ENCODE data around the gene CH25H.
"Not testable (repeated sequence)": the region's sequence is repeated elsewhere in the genome, so short reads cannot be mapped to it uniquely, and the experiment has no call there.

CH25H gene

DNA sequence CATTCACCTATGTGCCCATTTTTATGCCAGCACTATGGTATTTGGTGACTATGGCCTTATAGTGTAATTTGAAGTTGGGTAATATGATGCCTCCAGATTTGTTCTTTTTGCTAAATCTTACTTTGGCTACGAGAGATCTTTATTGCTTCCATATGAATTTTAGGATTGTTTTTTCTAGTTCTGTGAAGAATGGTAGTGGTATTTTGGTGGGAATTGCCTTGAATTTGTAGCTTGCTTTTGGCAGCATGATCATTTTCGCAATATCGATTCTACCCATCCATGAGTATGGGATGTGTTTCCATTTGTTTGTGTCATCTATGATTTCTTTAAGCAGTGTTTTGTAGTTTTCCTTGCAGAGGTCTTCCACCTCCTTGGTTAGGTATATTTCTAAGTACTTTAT is 15.8 kb downstream of the CH25H start:
- DNase-seq = not testable (repeated sequence)

GRCh38 chr10:89189211-89189734 is 17.8 kb downstream of the CH25H start:
- DNase-seq = no peak

DNA sequence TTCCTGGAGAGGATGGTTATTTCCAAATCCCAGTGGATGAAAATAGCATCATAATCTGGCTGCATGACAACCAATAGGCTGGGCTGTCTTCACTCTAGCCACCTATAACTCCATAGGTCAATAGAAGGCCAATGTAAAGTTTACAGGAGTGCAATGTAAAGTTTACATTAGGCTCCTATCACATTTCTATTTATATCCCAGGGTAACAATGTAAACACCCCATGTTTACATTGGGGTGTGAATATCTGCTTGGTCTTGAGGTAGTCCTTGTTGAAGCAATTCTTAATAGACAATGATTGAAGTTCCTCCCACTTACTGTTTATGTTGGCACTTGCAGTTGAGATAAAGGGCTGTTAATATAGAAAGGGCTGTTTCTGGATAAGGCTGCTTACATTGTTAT is 21.5 kb downstream of the CH25H start:
- no peak for DNase-seq

DNA sequence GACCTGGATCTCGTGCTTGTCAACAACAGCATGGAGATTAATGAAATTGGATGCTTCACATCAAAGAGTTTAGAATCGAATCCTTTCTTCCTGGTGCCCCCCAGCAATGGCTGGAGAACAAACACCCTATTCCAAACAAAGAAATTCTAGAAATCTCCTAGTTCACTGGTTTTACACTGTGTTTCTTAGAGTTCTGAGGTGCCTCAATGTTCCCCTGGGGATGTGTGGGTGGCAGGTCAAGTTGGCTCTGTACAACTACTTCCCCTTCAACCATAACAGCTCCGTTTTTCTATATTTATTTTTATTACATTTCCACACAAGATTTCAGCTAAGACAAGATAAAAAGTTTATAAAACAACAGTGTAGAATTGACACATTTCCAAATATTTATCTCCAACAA is 22.5 kb downstream of the CH25H start:
- no peak for DNase-seq

DNA sequence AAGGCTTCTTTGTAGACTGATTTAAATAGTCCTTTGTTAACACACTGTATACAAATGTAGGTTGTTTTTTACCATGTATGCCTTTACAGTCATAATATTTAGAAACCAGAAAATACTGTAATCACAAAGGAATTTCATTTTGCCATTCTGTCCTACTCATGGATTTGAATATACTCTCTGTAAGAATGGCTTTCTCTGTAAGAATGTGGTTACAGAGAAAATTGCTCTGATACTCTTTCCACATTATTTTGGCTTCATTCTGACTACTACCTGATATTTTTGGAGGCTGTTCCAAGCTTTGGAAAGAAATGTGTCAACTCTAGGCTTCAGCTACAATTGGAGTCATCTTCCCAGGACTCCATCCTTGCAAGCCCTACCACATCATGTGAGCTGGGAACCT is 23.5 kb downstream of the CH25H start:
- DNase-seq = no peak

DNA sequence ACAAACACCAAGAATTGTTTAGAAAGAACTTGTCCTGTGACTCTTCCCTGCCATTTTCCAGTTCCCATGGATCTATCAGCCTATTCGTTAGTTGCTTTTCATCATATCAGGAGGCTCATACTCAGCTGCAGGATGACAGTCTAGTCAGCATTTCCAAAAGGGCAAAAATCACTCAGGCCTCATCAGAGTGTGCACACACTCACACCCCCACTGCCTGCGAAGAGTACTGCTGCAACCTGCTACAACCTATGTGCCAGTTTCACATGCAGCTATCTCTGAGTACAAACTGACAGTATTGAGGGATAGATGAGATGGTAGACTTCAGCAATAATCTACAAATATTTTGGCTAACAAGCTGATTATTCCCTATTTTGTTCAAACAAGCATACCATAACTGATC is 24.2 kb downstream of the CH25H start:
- DNase-seq = no peak

- no peak for DNase-seq
Measured at GRCh38 chr10:89175816-89176215, 31.3 kb downstream of the CH25H start.

DNA sequence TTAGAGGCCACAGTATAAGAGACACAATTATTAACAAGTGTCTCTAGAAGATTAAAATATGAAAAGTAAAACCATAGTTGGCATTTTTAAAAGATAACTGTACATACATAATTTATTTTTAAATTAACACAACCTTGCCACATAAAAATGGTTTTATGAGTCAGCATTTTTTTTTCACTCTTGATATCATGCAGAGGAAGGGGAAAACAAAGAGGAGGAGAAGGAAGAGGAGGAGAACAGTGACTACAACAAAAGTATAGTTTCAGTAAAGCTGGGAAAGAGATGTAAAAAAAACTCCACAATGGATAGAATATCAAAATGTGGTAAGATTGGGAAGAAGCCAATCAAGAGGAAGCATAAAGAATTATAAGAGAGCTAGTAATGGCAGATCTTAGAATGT is 34.0 kb downstream of the CH25H start:
- no peak for DNase-seq

DNA sequence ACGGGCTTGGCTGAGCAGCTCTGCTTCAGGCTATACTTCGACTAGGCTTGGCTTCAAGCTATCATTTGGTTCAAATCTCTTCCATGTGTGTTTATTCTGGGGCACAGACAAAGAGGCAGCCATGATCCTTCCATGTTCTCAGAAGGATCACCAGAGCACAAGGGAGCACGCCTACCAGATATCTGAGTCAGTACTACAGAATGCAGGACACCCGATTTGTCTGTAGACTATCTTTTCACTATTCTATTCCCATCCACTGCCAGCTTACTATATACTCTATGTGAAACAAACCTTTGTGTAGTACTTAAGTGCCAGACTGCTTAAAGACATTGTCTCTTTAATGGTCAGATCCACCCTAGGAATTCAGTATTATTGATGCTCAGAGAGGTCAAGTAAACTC is 35.1 kb downstream of the CH25H start:
- no peak for DNase-seq

DNA sequence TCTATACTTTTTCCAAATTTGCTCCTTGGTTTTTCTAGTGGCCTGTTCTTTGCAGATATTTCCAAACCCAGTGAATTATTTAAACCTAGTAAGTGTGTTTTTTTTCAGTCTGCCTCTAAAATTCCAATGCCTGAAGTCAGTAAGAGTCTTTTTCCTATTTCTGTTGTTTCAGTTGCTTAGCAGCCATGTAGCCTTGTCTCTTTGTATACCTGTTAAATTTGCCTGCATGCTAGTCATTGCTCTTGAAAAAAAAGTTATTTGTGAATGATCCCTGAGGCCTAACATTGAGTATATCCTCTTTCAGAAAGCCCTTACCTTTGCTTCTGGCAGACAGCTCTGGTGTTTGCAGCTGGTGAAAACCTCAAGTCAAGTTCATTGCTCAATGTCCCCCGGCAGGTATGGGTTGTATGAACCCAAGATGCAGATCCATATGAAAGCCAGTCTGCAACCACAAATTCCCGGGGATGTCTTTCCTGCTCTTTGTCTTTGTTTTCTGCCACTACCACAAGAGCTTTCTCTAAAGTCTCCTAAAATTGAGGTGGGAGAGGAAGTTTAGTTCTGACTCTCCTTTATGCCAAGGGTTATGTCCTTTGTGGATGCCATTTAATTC is 35.7 kb downstream of the CH25H start:
- DNase-seq = no peak

GRCh38 chr10:89168354-89168900 is 38.7 kb downstream of the CH25H start:
- DNase-seq = not testable (repeated sequence)

GRCh38 chr10:89167915-89168314 is 39.2 kb downstream of the CH25H start:
- no peak for DNase-seq

DNA sequence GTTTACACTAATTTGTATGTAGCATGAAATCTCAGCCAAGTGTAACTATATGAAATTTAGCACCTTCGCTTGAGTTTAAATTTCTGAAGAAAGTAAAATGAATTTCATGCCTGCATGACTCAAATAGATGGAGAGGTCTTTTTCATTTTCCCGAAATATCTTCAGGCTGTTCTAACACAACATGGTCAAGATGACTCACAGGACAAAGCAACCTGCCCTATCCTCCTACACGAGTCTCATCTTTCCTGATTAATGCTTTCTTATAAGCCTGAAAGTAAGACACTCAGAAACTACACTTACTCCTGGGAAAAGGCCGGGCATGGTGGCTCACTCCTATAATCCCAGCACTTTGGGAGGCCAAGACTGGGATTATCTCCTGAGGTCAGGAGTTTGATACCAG is 41.2 kb downstream of the CH25H start:
- DNase-seq = no peak

DNA sequence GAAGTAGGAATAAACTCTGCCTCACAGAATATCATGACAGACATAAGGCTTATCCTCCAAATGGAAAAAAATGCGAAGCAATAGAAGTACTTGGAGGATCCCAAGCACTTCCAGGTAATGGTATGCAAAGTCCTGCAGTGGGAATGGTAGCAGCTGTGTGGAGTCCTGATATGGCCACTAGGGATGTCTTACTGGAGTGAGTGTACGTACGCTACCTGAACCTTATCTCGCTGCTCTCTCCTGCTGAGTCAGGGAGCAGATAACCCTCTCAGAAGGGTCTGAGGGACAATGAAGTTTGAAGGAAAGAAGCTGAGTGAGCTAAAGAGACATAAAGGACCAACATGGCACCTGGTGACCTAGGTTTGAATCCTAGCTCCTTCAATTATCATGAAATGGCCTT is 42.2 kb downstream of the CH25H start:
- no peak for DNase-seq

- DNase-seq = no peak
Measured at GRCh38 chr10:89164080-89164479, 43.0 kb downstream of the CH25H start.

GRCh38 chr10:89163265-89163995 is 43.7 kb downstream of the CH25H start:
- no peak for DNase-seq

DNA sequence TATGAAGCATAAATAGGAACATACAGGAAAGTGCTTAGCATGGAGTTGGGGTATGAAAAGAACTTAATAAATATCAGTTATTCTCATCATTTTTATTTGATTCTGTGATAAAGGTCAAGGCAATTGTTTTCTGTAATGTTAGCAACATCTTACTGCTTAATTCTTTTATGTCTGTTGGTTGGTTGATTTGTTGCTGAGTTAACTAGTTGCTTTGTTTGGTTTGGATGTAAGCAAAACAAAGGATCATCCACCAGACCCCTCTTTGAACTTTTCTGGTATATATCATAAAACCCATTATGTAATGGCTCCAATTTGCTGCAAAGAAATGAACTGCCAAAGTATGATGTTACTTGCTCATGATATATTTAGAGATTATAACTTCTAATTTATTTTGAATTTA is 44.5 kb downstream of the CH25H start:
- no peak for DNase-seq

GRCh38 chr10:89160339-89160738 is 46.8 kb downstream of the CH25H start:
- no peak for DNase-seq

DNA sequence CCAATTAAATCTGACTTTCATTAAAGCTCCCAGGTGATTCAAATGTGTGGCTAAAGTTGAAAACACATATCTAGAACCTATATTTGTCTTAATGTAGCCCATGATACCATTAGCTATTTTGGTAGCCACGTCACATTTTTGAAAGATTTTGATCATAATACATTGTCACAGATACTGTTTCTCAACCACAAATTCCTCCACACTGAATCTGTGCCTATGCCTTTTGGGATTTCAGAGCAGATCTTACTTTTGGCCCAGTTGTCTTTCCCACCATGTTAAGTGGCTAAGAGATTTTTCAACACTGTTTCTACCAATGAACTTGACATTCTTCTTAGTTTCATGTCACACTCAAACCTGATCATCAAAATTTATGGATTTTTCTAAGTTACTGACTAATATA is 47.4 kb downstream of the CH25H start:
- DNase-seq = no peak

DNA sequence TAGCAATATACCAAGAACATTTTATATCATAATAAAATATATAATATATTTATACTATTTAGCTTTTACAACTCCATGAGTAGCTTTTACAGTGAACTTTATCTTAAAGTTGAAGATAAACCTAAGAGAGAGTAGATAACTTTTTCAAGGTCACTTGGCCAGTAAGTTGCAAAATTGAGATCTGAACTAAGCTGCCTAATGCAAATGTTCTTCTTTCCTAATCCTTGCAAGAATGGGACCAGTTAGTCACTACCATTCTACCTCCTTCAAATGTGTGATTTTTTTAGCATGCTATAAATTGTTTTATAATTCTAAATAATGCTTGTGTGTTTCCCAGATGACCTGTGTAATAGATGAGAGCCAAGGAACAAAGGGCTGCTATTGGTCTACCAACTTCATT is 47.8 kb downstream of the CH25H start:
- no peak for DNase-seq

- DNase-seq = no peak
Measured at GRCh38 chr10:89158446-89158845, 48.7 kb downstream of the CH25H start.

DNA sequence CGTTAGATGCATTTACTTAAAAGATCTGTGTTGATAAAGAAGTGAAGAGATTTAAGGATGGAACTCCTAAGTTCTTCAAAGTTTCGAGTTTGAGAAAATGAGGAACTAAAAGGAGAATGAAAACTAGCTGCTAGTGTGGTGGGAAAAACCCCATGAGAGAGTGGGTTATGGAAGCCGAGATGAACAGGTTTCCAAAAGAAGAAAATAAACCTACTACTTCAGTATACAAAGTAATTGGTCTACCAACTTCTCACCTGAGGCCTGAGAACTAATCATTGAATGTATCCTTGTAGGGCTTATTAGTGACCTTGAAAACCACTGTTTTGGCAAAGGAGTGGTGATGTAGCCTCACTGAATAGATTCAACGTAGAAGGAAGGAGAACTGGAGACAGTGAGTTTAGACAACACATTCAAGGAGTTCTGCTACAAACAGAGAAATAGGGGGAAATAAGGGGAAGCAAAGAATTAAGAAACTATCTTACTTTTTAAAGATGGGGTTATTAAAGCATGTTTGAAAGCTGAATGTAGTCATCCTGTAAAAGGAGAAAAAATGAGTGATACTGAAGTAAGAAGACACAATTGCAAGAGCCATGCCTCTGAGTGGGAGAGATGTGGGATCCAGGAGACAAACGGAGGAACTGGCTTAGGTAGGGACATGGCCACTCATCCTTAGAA is 50.8 kb downstream of the CH25H start:
- DNase-seq = no peak
